Osteoblast (primary cell): ENCODE data around the gene C19orf53. TPM values are rescaled to one million over a fixed set of nuclear protein-coding genes. Genes with fewer than 3 reads are reported as not detected.

ENCODE experiments used
- DNase-seq: peaks from one replicate; pipeline ENCODE4 v3.0.0; 2011; ENCODE audit warnings: low spot score, mixed read lengths; ENCODE audit not compliant: insufficient read length; ENCODE audit errors: missing footprints
- H2AFZ ChIP-seq: 2 replicates; pipeline ENCODE4 v1.6.0; 2011; ENCODE audit warnings: mild to moderate bottlenecking, low read length
- H3K27ac ChIP-seq: 2 replicates; pipeline ENCODE4 v1.5.1; 2011; ENCODE audit warnings: mild to moderate bottlenecking, low read depth, low read length, moderate library complexity
- H3K27me3 ChIP-seq: 2 replicates; pipeline ENCODE4 v1.6.0; 2012; ENCODE audit warnings: mild to moderate bottlenecking, control low read depth, inconsistent platforms, low read length, moderate library complexity; ENCODE audit not compliant: insufficient read depth
- H3K36me3 ChIP-seq: 2 replicates; pipeline ENCODE4 v1.5.1; 2011; ENCODE audit warnings: mild to moderate bottlenecking, low read length, control low read depth, moderate library complexity; ENCODE audit not compliant: insufficient read depth
- H3K4me1 ChIP-seq: 2 replicates; pipeline ENCODE4 v1.5.1; 2011; ENCODE audit warnings: mild to moderate bottlenecking, low read length, control low read depth, moderate library complexity; ENCODE audit not compliant: insufficient read depth
- H3K4me2 ChIP-seq: 2 replicates; pipeline ENCODE4 v1.6.0; 2011; ENCODE audit warnings: mild to moderate bottlenecking, low read length; ENCODE audit not compliant: insufficient read depth
- H3K4me3 ChIP-seq: fragments of 200-600 bp; sonication (generic); 3 replicates; pipeline ENCODE4 v1.5.1; 2012; ENCODE audit warnings: mild to moderate bottlenecking, low read length, inconsistent platforms; ENCODE audit not compliant: insufficient read depth
- H3K79me2 ChIP-seq: 2 replicates; pipeline ENCODE4 v1.6.0; 2012; ENCODE audit warnings: mild to moderate bottlenecking, low read length, control low read depth, inconsistent platforms; ENCODE audit not compliant: insufficient read depth
- H3K9me3 ChIP-seq: 2 replicates; pipeline ENCODE4 v1.5.1; 2011; ENCODE audit warnings: low read depth, low read length, control low read depth
- H4K20me1 ChIP-seq: 2 replicates; pipeline ENCODE4 v1.6.0; 2012; ENCODE audit warnings: mild to moderate bottlenecking, low read length, control low read depth; ENCODE audit not compliant: insufficient read depth
- total RNA-seq: library from RNA; depleted of rRNA; stranded (reverse); fragments of >200 nt; gene quantifications from 2 replicates; pipeline ENCODE4 v1.2.3, GENCODE V29; 2012
- TF ChIP-seq, protein P1 (sequence below): IDR thresholded peaks from 2 replicates; pipeline ENCODE4 v1.5.1; 2011; ENCODE audit warnings: mild to moderate bottlenecking, low read depth, low read length, moderate library complexity; ENCODE audit errors: extremely low read depth

C19orf53 gene
- total RNA-seq, 1 donor, result 33.3 TPM

GRCh38 chr19:13807421-13808021, 33.3 kb downstream of the C19orf53 start:
- H3K27me3 ChIP-seq, result no peaks in the 10 kb centered on the region
- peaks cover 5% of the 10 kb centered on the region for H4K20me1 ChIP-seq
- no peak overlapping the region for H3K4me2 ChIP-seq
- H3K36me3 ChIP-seq, result peaks cover 46% of the 10 kb centered on the region
- no peak overlapping the region for H3K27ac ChIP-seq
- DNase-seq, result peak; percentile 10
- TF ChIP-seq, protein P1, sequence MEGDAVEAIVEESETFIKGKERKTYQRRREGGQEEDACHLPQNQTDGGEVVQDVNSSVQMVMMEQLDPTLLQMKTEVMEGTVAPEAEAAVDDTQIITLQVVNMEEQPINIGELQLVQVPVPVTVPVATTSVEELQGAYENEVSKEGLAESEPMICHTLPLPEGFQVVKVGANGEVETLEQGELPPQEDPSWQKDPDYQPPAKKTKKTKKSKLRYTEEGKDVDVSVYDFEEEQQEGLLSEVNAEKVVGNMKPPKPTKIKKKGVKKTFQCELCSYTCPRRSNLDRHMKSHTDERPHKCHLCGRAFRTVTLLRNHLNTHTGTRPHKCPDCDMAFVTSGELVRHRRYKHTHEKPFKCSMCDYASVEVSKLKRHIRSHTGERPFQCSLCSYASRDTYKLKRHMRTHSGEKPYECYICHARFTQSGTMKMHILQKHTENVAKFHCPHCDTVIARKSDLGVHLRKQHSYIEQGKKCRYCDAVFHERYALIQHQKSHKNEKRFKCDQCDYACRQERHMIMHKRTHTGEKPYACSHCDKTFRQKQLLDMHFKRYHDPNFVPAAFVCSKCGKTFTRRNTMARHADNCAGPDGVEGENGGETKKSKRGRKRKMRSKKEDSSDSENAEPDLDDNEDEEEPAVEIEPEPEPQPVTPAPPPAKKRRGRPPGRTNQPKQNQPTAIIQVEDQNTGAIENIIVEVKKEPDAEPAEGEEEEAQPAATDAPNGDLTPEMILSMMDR, result no peak
- no peak overlapping the region for H2AFZ ChIP-seq
- no peak overlapping the region for H3K4me3 ChIP-seq
- no peaks in the 10 kb centered on the region for H3K9me3 ChIP-seq
- no peaks in the 10 kb centered on the region for H3K79me2 ChIP-seq
- no peaks in the 10 kb centered on the region for H3K4me1 ChIP-seq

DNA sequence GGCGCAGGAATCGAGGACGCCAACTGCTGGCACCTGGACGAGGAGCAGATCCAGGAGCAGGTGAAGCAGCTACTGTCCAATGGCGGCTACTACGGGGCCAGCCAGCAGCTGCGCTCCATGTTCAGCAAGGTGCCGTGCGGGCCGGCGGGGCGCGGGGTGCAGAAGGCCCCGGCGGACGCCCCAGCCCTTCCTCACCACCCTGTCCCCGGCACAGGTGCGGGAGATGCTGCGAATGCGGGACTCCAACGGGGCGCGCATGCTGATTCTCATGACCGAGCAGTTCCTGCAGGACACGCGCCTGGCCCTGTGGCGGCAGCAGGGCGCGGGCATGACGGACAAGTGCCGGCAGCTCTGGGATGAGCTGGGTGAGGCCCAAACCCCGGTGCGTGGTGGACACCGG, 34.6 kb downstream of the C19orf53 start:
- no peak overlapping the region for H3K4me3 ChIP-seq
- no peaks in the 10 kb centered on the region for H3K4me1 ChIP-seq
- no peaks in the 10 kb centered on the region for H3K9me3 ChIP-seq
- peaks cover 5% of the 10 kb centered on the region for H4K20me1 ChIP-seq
- peak; percentile 55 for DNase-seq
- no peaks in the 10 kb centered on the region for H3K79me2 ChIP-seq
- TF ChIP-seq, protein P1, result no peak
- H3K36me3 ChIP-seq, result peaks cover 49% of the 10 kb centered on the region
- H3K27me3 ChIP-seq, result no peaks in the 10 kb centered on the region
- H3K27ac ChIP-seq, result no peak overlapping the region
- H3K4me2 ChIP-seq, result no peak overlapping the region
- H2AFZ ChIP-seq, result no peak overlapping the region

DNA sequence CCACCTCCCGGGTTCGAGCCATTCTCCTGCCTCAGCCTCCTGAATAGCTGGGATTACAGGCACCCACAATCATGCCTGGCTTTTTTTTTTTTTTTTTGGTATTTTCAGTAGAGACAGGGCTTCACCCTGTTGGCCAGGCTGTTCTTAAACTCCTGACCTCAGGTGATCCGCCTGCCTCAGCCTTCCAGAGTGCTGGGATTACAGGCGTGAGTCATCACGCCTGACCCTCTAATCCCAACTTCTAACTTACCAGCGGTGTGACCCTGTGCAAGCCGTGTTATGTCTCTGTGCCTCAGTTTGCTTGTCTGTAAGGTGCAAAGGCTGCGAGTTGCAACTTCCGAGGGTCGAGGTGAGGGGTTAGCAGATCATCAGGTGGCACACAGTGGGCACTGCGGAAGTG, 38.3 kb downstream of the C19orf53 start:
- TF ChIP-seq, protein P1, result no peak
- DNase-seq, result peak; percentile 50
- Histone ChIP-seq H3K27me3 (no peaks in the 10 kb centered on the region), H4K20me1 (no peaks in the 10 kb centered on the region), H3K27ac (no peak overlapping the region), H3K4me2 (no peak overlapping the region), H3K4me1 (no peaks in the 10 kb centered on the region), H3K79me2 (no peaks in the 10 kb centered on the region), H3K4me3 (no peak overlapping the region), H2AFZ (no peak overlapping the region), H3K36me3 (peaks cover 51% of the 10 kb centered on the region), H3K9me3 (no peaks in the 10 kb centered on the region)

DNA sequence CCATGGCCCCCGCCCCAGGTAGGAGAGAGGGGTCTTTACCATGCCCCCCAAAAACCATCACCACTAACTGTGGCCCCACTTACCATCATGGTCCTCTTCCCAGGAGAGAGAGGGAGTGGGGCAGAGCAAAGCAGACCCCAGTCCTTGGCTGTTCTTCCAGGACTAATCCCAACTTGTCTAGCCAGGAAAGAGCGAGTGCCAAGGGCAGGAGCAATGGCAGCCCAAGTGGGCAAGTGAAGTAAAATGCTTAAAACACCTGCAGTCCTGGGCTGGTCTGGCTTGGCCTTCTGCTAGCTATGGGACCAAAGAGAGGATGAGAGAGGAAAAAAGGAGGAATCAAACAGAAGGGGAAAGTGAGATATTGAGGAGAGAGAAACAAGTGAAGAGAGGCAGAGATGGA, 38.9 kb downstream of the C19orf53 start:
- peak; percentile 54 for DNase-seq
- Histone ChIP-seq H3K27me3 (no peaks in the 10 kb centered on the region), H3K27ac (no peak overlapping the region), H3K4me1 (no peaks in the 10 kb centered on the region), H2AFZ (no peak overlapping the region), H4K20me1 (no peaks in the 10 kb centered on the region), H3K4me3 (no peak overlapping the region), H3K4me2 (no peak overlapping the region), H3K36me3 (peaks cover 45% of the 10 kb centered on the region), H3K79me2 (no peaks in the 10 kb centered on the region), H3K9me3 (no peaks in the 10 kb centered on the region)
- TF ChIP-seq, protein P1, result no peak
